DMS53 (cell line): ENCODE results near the gene TBPL1.
"Not testable (repeated sequence)": the region's sequence is repeated elsewhere in the genome, so short reads cannot be mapped to it uniquely, and the experiment has no call there.

Experiments used
- DNase-seq: peaks from one replicate; lab custom pipeline; 2025; lab: John Stamatoyannopoulos, UW

The TBPL1 gene

DNA sequence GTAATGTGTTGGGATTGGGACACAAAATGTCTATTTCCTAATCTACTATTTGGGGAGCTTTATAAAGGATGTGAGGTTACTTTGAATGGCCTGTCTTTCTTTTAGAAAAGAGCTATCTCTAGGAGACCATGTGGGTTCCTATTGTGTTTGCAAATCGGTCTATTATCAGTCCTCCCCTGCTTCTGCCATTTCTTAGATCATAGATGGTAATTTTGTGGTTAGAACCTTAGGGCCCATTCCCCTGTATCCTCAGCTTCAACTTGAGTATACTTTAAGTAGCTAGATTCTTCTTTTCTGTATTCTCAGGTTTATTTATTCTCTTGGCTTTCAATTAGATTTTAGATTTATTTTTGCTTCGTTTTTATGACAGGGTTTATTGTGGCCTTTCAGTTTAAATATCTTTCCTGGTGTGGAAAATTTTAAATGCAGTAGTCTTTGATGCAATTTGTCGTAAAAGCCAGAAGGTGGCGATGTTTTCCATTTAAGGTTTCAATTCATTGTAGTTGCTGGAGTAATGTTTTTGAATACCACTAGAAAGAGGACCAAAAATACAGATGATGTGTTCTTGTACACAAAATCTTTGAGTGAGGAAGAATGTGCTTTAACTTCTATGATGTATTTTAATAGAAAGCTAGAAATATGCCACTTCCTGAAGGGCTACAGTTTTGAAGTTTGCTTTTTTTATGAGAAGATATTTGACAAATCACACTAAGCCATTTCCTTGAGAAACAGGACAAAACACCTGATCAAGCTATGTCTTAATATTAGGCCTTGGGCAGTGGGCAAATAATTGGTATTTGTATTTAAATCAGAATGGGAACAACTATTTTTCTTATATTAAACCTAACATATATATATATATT is 20.3 kb downstream of the TBPL1 start:
- DNase-seq: peak; percentile 70

DNA sequence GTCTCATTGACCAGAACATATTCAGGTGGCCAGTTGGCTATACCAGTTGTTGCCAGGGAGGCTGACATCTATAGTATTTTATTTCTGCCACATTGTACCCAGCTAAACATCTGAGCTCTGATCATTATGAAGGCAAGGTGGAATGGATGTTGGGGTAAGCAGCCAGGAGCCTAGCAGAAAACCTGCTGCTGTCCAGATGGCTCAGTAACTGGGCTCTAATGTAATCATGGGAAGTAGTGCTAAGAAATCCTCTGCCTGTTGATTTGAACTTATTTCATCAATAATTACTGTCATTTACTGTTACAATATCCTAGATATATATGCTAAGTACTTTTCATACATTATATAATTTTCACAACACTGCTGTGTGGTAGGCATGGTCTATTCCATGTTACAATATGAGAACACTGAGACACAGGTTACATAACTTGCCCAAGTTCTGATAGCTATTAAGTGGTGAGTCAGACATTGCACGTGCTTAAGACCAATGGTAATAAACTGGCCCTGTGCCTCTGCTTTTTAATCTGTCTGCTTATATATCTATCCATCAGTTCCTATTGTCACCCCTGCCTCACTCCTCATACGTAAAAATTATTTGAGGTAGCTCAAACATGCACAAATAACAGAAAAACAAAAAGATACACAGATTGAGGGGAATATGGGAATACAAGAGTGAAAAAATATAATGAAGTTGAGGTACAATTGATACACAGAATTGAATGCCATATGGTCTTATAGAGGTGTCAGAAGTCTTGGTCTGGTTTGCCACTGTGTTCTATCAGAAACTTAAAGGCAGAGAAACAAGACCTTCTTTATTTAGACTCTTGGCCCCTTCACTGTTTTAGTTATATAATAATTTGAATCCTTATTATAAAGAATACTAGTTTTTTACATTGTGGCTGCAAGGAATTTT is 25.2 kb downstream of the TBPL1 start:
- peak; percentile 57 for DNase-seq

DNA sequence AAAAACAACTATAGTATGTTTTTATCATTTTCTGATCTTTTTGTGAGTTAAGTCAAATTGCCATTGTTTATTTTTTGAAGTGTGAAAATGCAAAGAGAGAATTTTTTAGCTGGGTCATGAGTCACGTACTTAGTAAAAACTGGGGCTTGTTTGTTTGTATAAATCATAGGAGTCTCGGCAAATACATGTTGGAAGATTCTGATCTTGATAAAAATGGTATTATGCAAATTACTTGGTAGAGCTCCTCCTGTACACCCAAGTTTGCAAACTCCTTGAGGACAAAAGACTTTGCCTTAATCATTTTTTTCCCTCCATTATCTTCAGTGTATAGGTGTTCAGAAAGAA is 25.8 kb downstream of the TBPL1 start:
- DNase-seq: no peak

DNA sequence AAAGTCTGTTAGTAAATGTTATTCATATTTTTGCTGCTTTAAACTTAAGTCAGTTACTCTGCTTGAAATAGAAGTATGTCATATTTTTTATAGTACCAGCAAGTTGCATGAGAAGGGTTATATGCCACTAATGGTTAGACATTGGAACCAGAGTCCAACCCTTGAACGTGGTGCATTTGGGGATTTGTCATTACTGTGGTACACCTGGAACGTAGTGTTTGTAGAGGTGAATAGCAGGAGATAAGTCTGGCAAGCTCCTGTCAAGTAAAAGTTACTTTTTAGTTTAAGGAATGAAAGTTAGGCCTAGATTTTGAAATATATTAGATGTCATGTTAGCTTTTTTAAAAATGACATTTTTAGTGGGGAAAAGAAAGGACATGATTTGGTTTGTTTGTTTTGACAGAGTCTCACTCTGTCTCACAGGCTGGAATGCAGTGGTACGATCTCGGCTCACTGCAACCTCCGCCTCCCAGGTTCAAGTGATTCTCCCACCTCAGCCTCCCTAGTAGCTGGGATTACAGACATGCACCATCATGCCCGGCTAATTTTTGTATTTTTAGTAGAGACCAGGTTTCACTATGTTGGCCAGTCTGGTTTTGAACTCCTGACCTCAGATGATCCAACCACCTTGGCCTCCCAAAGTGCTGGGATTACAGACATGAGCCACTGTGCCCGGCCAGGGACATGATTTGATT is 26.4 kb downstream of the TBPL1 start:
- not testable (repeated sequence) for DNase-seq

DNA sequence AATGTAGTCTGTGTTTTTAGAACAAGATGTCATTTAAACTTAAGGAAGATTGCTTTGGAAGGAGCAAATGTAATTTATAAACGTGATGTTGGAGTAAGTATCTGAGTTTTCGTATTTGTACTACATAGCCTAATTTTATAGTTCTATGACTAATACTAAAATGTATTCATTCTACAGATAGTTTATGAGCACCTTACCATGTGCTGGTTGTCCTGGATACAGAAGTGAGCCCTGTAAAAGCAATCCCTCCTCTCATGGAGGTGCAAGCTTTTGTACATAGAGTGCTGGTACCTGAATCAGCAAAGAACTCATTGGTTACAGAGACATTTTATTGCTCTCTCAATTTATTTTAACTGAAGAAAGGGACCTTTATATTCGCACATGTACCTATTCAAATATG is 27.1 kb downstream of the TBPL1 start:
- no peak for DNase-seq

DNA sequence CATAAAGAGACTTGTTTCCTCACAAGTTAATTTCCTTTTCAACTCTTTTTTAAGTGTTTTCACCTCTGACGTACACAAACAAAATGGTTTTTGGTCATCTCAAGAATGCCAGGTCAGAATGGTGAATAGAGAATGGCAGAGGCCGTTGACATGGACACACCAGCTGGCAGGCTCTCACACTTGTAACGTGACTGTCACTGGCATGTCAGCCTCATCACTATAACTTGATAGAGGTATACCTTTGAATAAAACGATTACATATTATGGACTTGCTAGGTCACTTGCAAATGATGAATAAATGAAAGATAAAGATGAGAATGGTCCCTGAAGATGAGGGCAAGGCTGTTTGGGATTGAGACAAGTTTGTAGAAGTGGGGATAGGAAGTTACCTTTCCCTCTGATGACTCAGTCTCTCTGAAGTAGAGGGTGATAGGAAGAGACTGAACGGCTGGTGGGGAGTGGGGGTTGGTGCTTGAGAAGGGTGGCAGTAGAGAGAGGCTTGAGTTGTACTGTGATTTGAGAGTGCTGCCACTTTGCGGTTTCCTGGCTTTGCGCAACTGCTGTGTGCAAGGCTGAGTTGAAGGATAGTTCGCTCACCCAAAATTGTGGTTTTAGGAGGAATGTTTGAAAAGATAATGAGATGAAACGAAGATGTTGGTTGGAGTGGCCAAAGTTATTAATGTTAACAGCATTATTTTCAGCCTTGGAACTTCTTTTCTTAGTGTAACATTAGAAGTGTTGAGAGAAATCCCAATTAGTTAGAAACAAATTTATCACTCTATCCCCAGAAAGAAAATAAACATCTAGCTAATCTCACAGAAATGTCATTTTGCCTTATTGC is 30.3 kb downstream of the TBPL1 start:
- DNase-seq: peak; percentile 24

DNA sequence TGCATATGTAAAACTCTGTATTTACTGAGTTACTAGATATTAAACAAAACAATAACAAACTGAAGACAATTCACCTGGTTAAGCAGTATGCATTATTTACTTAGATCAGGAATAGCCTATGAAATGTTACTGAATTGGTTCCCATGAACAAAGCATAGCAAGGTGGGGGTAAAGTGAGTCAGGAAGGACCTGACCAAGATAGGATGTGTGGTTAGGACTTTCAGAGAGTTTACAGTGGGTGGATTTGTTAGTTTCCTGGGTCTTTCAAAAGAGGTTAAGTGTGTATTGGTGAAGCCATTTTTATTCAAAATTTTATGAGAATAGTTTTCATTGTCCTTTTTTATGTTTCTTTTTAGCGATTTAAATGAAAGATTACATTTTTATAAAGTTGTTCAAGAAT is 32.9 kb downstream of the TBPL1 start:
- no peak for DNase-seq

DNA sequence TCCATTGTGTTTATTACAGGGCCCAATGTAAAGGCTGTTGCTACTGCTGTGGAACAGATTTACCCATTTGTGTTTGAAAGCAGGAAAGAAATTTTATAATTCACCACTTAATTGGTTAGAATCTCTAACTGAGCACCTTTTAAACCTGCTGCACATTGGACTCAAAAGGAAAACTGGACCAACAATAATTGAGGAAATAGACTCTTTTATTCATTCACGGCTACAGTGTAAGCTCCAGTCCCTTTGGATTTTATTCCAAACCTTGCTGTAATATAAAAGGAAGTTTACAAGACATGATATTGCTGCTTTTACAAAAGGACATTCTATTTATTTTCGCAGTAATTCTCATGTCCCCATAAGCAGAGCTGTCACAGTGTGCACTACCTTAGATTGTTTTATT is 33.9 kb downstream of the TBPL1 start:
- DNase-seq: no peak

DNA sequence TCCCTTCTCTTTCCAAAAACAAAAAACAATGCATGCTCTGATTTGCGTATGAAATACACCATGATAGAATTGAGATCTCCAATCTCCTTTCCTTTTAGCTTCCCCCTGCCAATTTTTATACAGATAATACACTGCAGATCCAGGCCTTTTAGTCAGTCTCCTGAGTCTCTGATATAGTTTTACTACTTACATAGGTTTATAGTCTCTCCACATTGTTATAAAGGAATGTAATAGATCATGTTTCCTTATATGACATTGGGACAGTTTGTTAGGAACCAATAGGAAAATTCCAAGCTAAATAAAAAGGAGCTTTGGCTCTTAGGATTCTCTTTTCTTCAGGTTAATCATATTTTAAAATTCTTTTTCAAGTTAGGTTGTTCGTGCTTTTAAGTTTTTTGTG is 36.5 kb downstream of the TBPL1 start:
- DNase-seq: no peak

DNA sequence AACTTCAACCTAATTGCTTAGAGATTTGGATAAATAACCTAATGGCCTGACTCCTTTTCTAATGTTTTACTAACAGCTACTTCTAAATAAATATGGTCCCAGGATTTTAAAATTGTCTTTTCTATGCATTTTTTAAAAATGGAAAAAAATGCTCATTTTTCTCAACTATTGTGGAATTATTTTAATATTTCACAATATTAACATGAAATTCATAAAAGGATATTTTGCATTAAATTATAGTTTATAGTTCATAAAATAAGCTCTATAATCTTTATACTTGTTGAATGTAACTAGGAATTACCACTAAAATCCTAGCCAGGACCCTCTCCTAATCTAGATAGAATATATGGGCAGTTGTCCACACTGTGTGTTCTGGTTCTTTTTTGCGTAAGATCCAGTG is 37.3 kb downstream of the TBPL1 start:
- no peak for DNase-seq

DNA sequence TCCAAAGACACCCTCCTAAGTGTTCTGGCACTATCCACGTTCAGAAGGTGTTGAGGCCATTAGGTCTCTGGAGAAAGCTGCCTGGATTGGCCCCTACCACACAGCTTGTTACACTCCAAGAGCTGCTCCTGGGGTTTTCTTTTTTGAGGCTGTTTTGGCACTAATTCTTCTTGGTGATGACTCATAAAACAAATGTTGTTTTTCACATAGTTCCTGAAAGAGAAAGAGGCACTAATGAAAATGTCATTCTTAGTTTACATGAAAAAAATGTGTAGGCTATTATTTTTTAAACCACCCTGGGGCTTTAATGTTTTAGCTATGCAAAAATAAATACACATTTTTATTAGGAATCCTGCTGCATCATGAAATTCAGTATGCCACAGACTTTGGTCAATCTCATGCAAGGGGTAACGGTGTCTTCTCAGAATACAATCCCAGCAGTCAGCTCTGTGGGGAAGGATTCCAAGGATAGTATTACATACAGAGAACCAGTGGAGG is 38.1 kb downstream of the TBPL1 start:
- DNase-seq: peak; percentile 67

DNA sequence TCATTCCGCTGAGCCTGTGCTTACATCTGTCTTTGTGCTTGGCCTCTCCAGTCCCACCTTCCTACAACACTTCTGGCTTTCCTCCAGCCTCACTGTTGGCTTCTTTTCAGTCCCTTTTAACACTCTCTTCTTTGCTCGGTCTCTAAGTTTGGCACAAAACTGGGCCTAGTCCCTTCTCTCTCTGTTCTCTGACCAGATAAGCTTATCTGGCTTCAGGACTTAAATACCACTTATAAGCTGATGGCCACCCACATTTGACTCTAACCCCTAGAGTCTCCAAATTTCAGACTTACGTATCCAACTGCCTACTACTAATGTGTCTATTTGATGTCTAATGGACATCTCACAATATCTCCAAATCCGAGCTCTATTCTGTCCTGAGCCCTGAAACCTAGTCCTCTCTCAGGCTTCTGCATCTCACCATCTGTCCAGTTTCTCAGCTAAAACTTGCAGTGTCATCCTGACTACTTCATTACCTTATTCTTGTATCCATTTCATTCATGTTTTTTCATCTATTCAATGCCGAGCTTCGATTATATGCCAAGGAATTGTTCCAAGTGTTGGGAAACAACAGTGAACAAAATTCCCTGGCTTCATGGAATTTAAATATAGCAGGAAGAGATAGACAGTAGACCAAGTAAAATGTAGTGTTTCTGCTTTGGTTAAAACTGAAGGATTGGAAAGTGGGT is 40.1 kb downstream of the TBPL1 start:
- no peak for DNase-seq

DNA sequence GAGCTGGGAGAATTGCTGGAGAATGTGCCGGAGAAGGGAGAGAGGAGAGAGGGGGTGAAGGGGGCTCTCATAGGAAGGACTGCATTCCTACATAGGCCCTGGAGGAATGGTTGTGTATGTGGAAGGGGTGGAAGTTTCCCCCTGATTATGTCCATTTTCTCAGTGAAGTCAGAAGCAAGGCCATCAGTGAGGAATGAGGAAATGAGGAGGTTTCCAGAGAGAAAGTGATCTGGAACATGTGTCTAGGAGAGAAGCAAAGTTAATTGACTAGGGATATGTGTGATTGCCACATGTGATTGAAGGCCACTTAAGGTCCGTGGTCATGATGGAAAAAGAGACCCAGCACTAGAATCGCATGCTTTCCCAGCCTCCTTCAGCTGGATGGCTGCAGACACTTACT is 42.3 kb downstream of the TBPL1 start:
- DNase-seq: no peak

DNA sequence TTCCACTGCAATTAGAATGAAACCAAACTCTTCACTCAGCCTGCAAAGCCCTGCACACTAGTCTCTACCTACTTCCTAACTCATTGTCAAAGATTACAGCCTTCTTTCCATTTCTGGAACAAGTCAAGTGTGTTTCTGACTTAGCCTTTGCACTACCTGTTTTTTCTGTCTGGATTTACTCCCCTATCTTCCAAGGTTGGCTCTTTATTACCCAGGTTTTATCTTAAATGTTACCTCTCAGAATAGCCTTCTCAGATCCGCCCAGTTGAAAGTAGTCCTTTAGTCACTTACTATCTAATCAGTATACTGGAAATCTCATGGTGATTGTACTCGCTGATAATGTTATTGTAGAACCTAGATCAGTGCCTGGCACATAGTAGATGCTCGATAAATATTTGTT is 42.7 kb downstream of the TBPL1 start:
- DNase-seq: no peak

DNA sequence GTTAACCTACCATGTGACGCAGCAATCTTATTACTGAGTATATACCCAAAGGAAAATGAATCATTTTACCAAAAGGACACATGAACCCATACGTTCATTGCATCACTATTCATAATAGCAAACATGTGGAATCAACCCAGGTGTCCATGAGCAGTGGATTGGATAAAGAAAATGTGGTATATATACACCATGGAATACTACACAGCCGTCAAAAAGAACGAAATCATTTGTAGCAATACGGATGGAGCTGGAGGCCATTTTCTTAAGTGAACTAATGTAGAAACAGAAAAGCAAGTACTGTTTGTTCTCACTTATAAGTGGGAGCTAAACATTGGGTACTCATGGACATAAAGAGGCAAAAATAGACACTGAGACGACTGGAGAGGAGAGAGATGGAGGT is 44.2 kb downstream of the TBPL1 start:
- no peak for DNase-seq

DNA sequence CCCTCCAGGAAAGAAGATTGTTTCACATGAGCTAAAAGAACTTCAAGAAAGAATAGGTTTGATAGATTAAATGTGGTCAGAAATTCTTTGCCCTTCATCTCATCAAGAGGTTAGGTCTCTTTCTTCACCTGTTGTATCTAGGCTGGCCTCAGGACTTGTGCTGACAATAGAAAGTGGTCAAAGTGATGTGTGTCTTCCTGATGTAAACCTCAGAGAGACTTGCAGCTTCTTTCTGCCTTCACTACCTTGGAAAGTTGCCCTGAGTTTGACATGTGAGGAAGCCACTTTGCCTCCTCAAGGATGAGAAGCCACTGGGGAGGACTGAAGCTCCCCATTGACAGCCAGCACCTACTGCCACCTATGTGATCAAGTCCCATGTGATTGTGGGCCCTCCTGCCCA is 46.3 kb downstream of the TBPL1 start:
- no peak for DNase-seq

DNA sequence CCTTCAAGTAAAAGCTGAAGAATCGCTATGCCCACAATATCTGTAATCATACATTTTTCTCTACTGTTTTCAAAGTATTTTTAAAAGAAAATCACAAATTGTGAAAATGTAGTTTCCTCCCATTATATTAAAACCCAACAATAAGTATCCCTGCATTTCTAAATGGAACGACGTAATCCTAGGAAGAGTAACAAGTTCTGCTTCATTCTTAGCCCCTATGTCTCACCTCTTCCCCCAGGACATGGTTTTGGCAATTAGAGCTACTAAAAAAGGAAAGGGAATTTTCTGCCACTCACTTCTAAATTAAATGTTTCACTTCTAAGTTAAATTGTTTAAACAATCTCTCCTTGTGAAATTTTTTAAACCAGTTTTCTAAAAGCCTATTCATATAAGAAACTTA is 47.4 kb downstream of the TBPL1 start:
- no peak for DNase-seq

DNA sequence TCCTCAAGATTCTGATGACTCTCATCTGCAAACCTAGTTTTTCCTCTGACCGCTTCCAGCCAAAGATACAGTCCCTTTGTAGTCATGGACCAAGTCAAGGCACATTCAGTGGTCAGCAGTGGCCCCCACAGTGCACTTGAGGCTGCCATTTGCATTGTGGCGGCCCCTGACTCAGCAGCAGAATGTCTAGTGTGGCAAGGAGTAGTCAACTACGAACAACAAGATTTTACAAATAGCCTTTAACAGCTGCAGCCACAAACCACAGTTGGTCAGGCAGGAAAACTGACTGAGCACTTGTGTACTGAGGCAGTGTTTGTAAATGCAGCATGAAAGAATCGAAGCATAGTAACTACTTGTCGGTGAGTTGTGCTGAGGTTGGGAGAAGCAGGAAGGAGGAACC is 49.8 kb downstream of the TBPL1 start:
- DNase-seq: peak; percentile 23

DNA sequence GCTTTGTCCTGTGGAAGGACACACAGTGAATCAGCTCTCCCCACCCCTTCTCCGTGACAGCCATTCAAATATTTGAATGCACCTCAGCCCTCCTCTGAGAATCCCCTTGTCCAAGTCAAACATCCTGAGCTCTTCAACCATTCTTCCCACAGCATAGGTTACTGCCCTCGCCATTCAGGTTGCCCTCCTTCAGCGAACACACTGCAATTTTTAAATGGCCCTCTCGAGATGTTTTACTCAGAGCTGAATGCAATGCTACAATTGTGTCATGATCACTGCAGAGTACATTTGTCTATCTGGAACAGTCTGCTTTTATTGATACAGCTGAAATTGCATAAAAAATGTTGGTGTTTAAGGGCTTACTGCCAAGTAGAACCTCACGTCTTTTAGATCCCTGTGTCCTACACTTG is 50.5 kb downstream of the TBPL1 start:
- peak; percentile 47 for DNase-seq

DNA sequence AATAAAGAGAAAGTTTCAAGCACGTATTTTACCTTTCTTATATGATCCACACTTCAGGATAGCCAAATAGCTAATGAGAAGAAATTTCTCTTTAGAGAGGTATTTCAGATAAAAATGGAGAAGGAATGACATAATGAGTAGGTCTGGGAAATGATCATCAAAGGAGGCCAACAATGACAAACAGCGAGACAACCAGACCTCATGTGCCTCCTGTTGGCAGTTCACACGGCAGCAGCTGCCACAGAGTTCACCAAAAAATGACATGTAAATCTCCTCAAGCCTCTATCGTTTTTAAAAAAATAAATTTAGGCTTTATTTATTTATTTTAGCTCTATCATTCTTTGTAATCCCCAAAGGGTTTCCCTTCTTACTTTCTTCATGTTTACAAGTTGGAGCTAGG is 51.7 kb downstream of the TBPL1 start:
- no peak for DNase-seq

DNA sequence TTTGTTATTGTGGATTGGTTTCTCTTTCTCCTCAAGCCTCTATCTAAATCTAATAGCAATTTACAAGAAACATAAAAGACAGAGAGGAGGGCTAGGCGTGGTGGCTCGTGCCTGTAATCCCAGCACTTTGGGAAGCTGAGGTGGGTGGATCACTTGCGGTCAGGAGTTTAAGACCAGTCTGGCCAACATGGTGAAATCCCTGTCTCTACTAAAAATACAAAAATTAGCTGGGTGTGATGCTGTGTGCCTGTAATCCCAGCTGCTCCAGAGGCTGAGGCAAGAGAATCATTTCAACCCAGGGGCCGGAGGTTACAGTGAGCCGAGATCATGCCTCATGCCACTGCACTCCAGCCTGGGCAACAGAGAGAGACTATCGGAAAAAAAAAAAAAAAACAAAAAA is 52.8 kb downstream of the TBPL1 start:
- DNase-seq: no peak
